Neural crest cell (in vitro differentiated cells): ENCODE measurements around the gene CYGB. TPM values are rescaled to one million over a fixed set of nuclear protein-coding genes. Genes with fewer than 3 reads are reported as not detected.
A peak's percentile ranks its signal among the peaks of the same experiment; 100 is the strongest.

Experiments
- DNase-seq: peaks from one replicate; pipeline ENCODE4 v3.0.0; 2021; ENCODE audit warnings: low read depth, mixed read lengths, low spot score
- H3K27ac Mint-ChIP-seq: one replicate; pipeline ENCODE4 v1.8.0; 2021; ENCODE audit warnings: mild to moderate bottlenecking, mixed read lengths; ENCODE audit not compliant: unreplicated experiment
- H3K27me3 Mint-ChIP-seq: 2 replicates; pipeline ENCODE4 v1.8.0; 2021; ENCODE audit warnings: low read depth, mild to moderate bottlenecking, mixed read lengths
- H3K36me3 Mint-ChIP-seq: 2 replicates; pipeline ENCODE4 v1.8.0; 2021; ENCODE audit warnings: low read depth, mild to moderate bottlenecking, mixed read lengths
- H3K4me1 Mint-ChIP-seq: 2 replicates; pipeline ENCODE4 v1.8.0; 2021; ENCODE audit warnings: mixed read lengths
- H3K4me3 Mint-ChIP-seq: one replicate; pipeline ENCODE4 v1.8.0; 2021; ENCODE audit warnings: mild to moderate bottlenecking, mixed read lengths
- H3K9me3 Mint-ChIP-seq: 2 replicates; pipeline ENCODE4 v1.8.0; 2021; ENCODE audit warnings: mixed read lengths
- total RNA-seq: library from RNA; stranded (reverse); gene quantifications from 2 replicates; pipeline ENCODE4 v1.2.1, GENCODE V29; 2021
- TF ChIP-seq, protein P1 (sequence below): fragments of 200-600 bp; sonication (generic); conservative IDR thresholded peaks from 2 replicates; pipeline ENCODE4 v1.5.0; 2021; ENCODE audit warnings: antibody characterized with exemption, mild to moderate bottlenecking

Gene CYGB
- total RNA-seq, 1 donor from 2014 or later, result 8.7 TPM

GRCh38 chr17:76572201-76572910 lies 34.8 kb upstream of the CYGB start:
- peaks cover 2% of the 10 kb centered on the region for H3K27me3 Mint-ChIP-seq
- H3K4me3 Mint-ChIP-seq, result no peak overlapping the region
- peaks cover 41% of the 10 kb centered on the region for H3K4me1 Mint-ChIP-seq
- H3K27ac Mint-ChIP-seq, result no peak overlapping the region
- no peak for DNase-seq
- TF ChIP-seq, protein P1, sequence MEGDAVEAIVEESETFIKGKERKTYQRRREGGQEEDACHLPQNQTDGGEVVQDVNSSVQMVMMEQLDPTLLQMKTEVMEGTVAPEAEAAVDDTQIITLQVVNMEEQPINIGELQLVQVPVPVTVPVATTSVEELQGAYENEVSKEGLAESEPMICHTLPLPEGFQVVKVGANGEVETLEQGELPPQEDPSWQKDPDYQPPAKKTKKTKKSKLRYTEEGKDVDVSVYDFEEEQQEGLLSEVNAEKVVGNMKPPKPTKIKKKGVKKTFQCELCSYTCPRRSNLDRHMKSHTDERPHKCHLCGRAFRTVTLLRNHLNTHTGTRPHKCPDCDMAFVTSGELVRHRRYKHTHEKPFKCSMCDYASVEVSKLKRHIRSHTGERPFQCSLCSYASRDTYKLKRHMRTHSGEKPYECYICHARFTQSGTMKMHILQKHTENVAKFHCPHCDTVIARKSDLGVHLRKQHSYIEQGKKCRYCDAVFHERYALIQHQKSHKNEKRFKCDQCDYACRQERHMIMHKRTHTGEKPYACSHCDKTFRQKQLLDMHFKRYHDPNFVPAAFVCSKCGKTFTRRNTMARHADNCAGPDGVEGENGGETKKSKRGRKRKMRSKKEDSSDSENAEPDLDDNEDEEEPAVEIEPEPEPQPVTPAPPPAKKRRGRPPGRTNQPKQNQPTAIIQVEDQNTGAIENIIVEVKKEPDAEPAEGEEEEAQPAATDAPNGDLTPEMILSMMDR, result no peak
- no peaks in the 10 kb centered on the region for H3K36me3 Mint-ChIP-seq
- no peaks in the 10 kb centered on the region for H3K9me3 Mint-ChIP-seq

DNA sequence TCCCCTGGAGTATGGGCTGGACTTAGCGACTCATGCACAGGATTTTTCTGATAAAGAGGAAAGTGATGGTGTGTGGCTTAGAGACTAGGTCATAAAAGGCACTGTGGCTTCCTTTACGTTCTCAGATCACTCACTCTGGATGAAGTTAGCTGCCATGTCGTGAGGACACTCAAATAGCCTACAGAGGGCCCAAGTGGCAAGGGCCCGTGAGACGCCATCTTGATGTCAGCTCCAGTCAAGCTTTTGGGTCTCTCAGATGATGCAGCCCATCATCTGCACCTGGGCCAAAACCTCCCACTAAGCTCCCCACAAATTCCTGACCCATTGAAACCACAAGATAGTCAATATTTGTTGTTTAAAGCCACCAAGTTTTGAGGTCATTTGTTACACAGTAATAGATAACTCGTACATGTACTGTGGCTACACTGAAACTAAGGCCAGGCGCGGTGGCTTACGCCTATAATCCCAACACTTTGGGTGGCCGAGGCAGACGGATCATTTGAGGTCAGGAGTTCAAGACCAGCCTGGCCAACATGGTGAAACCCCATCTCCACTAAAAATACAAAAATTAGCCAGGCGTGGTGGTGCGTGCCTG lies 33.5 kb upstream of the CYGB start:
- TF ChIP-seq, protein P1, result no peak
- no peak for DNase-seq
- Mint-ChIP-seq H3K4me1 (peaks cover 42% of the 10 kb centered on the region), H3K9me3 (no peaks in the 10 kb centered on the region), H3K36me3 (peaks cover 8% of the 10 kb centered on the region), H3K27ac (no peak overlapping the region), H3K4me3 (peak overlapping the region; percentile 41), H3K27me3 (peaks cover 2% of the 10 kb centered on the region)

DNA sequence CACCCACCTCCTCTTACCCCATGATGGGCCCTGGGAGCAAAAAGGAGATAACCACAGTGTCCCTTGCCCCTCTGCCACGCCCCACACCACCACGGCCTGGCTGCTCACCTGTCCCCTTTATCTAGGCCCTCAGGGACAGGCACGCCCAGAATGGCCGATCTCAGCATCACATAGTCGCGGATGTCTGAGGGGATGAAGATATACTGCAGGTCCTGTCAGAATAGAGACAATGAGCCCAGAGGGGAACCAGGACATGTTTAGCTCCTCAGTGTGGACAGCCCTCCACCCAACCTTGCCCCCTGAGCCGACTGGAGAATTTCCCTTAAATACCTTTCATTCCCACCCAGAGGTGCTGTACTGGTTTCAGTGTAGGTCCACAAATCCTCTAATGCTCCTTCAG lies 32.9 kb upstream of the CYGB start:
- Mint-ChIP-seq H3K27me3 (peaks cover 2% of the 10 kb centered on the region), H3K4me1 (peaks cover 38% of the 10 kb centered on the region), H3K36me3 (peaks cover 11% of the 10 kb centered on the region), H3K27ac (peak overlapping the region; percentile 50), H3K9me3 (no peaks in the 10 kb centered on the region), H3K4me3 (no peak overlapping the region)
- TF ChIP-seq, protein P1, result no peak
- no peak for DNase-seq

- Mint-ChIP-seq H3K4me1 (peaks cover 34% of the 10 kb centered on the region), H3K9me3 (no peaks in the 10 kb centered on the region), H3K36me3 (peaks cover 14% of the 10 kb centered on the region), H3K27me3 (peaks cover 2% of the 10 kb centered on the region), H3K4me3 (peak overlapping the region; percentile 79), H3K27ac (peak overlapping the region; percentile 50)
- no peak for DNase-seq
- TF ChIP-seq, protein P1, result no peak
Measured at GRCh38 chr17:76569607-76570279, 32.2 kb upstream of the CYGB start.

DNA sequence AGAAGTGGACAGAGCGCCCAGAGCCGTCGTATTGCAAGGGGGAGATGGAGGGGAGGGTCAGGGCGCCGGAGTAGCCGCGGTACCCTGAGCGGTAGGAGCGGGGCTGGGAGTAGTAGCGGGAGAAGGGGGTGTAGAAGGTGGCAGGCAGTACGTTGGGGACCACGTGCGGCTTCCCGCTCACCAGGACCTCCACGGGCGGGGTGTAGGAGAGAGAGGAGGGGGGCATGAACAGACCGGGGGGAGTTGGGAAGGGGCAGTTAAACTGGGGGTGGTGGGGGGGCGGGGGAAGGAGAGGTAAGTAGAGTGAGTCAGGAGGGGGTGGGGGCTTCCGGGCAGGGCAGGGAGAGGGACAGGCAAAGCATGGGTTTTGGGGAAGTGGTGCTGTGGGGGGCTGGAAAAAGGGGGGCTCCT lies 31.3 kb upstream of the CYGB start:
- no peak for DNase-seq
- Mint-ChIP-seq H3K27ac (no peak overlapping the region), H3K4me3 (peak overlapping the region; percentile 52), H3K4me1 (peaks cover 34% of the 10 kb centered on the region), H3K9me3 (no peaks in the 10 kb centered on the region), H3K27me3 (peaks cover 2% of the 10 kb centered on the region), H3K36me3 (peaks cover 14% of the 10 kb centered on the region)
- TF ChIP-seq, protein P1, result no peak
